Measurements from ENCODE around the gene SLC13A2.

DNA sequence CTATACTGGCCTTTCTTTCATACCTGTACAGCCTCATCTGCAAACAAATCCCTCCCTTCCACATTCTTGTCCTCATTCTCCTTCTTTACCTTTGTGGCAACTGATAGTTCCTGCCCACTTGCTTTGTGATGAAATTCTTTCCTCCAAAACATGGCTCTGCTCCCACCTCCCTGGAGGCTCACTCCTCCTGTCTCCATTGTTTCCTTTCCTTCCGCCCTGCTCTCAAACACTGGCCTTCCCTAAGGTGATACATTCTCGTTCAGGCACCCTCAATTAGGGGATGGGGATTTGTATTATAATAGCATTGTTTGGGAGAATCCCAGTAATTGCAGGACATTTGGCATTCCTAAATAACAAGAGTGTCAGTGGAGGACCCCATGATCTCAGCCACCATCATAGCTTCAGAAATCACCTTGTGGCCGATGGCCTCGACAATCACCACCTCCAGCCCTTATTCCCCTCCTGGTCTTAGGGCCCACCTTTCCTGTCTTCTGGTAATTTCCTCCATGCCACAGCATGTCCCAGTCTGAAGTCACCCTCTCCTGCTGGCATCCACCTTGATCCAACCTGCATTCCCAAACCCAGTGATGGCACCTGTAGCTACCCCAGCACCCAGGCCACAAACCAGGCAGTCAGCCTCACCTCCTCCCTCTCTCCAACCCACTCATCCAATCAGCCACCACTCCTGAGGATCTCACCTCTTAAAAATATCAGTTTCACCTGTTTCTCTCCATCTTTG, 71.1 kb downstream of the SLC13A2 start:
- TF ChIP-seq, protein P1, sequence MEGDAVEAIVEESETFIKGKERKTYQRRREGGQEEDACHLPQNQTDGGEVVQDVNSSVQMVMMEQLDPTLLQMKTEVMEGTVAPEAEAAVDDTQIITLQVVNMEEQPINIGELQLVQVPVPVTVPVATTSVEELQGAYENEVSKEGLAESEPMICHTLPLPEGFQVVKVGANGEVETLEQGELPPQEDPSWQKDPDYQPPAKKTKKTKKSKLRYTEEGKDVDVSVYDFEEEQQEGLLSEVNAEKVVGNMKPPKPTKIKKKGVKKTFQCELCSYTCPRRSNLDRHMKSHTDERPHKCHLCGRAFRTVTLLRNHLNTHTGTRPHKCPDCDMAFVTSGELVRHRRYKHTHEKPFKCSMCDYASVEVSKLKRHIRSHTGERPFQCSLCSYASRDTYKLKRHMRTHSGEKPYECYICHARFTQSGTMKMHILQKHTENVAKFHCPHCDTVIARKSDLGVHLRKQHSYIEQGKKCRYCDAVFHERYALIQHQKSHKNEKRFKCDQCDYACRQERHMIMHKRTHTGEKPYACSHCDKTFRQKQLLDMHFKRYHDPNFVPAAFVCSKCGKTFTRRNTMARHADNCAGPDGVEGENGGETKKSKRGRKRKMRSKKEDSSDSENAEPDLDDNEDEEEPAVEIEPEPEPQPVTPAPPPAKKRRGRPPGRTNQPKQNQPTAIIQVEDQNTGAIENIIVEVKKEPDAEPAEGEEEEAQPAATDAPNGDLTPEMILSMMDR (optimal IDR thresholded peaks at IDR 0.05 in 1 of 3, IDR thresholded peaks at IDR 0.05 in 1 of 3, conservative IDR thresholded peaks at IDR 0.05 in 1 of 3; ENCODE audit: extremely low read depth in 1 of 3, insufficient read depth in 2 of 3, low read length in 3 of 3) = no peak
- no peak for TF ChIP-seq EZH2 (IDR thresholded peaks at IDR 0.05; ENCODE audit: low read length)

All from keratinocyte (primary cell).